RPMI7951 (cell line): ENCODE data around the gene GLB1L2. TPM values are rescaled to one million over a fixed set of nuclear protein-coding genes. Genes with fewer than 3 reads are reported as not detected.

Experiments used
- DNase-seq: peaks from one replicate; pipeline ENCODE4 v3.0.0-alpha.2; 2012; ENCODE audit warnings: low read depth
- total RNA-seq: library from RNA; depleted of rRNA; stranded (reverse); fragments of >200 nt; shearing (Covaris generic); gene quantifications from 2 replicates; pipeline ENCODE4 v1.2.3, GENCODE V29; 2014

The GLB1L2 gene
- total RNA-seq, 1 experiment from 2014 or later, result 0.24 TPM

DNA sequence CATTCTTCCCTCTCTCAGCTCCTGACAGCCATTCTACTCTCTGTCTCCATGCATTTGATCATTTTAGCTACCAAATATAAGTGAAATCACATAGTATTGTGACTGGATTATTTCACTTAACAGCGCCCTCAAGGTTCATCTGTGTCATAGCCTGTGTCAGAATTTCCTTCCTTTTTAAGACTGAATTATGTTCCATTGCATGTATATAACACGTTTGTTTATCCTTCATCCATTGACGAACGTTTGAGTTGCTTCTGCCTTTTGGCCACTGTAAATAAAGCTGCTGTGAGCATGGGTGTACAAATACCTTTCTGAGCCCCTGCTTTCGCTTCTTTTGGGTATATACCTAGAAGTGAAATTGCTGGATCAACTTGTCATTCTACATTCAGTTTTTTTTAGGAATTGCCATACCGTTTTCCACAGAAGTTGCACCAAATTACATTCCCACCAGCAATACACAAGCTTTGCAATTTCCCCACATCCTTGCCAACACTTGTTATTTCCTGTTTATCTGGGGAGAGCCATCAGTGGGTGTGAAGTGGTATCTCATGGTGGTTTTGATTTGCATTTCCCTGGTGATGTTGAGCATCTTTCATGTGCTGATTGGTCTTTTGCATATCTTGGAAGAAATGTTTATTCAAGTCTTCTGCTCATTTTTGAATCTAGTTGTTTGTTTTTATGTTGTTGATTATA lies 17.5 kb downstream of the GLB1L2 start:
- no peak for DNase-seq

DNA sequence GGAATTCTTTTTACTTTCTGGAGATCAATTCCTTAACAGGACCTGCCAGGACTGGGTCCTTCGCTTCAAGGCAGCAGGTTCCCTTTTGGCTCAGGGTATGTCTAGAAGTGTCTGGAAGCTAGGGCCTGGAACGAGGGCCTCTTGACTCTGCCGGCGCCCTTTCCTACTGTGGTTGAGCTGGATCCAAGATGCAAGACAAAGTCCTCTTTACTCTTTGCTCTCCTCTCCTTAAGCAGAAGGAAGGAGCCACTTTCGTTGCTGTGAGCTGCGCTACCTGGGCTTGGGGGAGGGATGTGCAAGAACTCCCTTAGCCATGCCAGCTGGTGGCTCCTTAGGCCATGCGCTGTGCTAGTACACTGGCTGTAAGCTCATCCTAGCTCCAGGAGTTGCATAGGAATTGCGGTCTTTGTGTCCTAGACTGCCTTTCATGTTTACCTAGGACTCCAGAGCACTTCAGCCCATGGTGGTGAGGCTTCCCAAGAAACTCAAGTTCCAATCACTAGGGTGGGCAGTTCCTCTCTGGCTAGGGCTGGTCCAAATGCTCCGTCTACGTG lies 18.1 kb downstream of the GLB1L2 start:
- DNase-seq, result no peak

DNA sequence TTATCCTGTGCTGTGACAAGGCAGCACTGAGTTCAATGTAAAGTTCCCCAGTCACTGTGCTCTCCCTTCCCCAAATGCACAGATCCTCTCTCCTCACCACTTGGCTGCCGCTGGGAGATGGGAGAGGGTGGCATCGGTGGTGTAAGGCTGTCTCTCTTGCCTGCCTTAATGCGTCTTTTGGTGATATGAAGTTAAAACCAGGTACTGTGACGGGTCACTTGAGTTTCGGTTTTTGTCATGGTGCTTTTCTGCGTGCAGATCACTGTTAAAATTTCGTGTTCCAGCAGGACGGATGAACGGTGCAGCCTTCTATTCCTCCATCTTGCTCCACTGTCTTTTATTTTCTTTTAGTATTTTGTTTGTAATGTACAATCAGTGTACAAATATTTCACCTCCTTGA lies 18.6 kb downstream of the GLB1L2 start:
- no peak for DNase-seq

DNA sequence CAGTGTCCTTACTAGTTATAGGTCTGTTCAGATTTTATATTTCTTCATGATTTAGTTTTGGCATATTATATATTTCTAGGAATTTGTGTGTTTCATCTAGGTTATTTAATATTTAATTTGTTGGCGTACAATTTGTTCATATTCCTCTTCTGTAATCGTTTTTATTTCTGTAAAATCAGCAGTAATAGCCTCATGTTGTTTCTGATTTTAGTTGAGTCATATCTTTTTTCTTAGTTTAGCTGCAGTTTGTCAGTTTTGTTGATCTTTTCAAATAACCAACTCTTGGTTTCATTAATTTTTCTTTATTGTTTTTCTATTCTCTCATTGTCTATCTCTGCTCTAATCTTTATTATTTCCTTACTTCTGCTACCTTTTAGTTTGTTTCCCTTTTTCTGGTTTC lies 20.3 kb downstream of the GLB1L2 start:
- DNase-seq, result no peak

DNA sequence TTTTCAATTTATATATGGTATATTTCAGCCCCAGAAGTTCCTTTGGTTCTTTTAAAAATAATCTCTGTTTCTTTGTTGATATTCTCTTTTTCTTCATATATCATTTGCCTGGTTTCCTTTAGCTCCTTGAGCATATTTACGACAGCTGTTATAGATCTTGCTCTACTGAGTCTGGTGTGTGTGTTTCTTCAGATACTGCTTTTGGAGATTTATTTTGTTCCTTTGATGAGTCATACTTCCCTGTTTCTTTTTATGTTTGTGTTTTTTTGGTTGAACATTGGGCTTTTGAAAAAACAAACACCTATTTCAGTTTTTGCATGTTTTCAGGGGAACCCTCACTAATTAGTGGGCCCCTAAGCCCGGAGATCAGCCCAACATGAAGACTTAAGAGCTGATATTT lies 23.3 kb downstream of the GLB1L2 start:
- DNase-seq, result no peak

DNA sequence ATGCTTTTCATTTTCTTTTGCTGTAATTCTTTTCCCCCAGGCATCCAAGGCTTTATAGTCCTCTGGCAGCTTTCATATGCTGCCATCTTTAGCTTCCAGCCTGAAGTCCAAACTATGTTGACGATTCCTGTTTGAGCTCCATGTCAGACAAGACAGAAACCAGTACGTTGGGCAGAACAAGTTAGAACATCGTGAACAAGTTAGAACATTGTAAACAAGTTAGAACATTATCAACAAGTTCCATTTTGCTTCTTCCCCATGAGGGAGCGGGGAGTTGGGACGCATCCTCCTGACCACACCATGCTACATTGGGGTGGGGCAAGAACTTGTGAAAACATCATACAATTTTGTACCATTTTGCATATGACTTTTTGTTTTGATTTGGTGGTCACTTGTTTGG lies 23.9 kb downstream of the GLB1L2 start:
- no peak for DNase-seq

DNA sequence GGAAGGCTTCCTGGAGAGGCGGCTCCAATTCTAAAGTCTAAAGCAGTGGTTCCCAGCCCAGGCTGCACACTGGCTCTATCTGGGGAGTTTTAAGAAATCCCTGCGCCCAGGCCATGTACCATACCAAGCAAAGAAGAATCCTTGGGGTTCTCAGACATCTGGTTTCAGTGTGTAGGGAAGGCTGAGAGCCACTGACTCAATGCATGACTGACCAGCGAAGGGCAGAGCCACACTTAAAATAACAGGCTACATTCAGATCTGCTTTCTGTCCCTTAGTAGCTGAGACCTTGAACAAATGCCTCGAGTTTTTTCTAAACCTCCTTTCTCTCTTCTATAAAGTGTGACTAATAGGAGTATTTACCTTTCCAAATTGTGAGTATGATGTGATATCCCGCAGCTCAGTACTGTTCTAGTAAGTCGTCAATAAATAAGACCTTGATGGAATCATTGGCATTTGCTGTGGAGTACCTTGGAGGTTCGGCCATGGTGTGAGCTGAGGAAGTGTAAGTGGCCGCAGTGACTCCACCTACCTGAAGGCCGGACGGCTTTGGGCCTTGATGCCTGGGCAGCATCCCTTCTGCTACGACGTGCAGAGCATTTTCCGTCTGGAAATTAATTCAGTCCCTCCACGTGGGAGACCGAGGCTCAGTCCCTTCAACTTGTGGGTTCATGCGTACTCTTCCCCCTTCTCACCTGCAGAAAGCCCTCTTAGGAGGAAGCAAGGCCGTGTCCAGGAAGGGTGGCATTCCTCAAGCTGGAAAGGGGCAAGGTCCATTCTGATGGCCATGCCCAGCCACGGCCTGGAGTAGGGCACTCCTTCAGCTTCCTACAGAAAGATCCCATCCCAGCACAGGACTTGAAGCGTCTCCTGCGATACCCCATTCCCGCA lies 25.1 kb downstream of the GLB1L2 start:
- DNase-seq, result no peak

DNA sequence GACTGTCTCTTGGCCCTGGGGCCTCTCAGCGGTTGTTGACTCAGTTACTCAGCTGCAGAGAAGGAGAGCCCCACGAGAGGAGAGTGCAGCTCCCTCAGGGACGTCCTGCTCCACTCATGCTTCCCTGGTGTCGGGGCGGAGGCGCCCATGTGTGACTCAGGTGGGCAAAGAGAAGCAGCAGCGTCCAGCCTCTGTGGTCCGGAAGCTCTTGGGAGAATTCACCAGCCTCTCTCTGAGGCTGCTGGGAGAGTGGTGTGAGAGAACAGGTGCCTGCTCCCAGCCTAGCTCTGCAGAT lies 25.7 kb downstream of the GLB1L2 start:
- no peak for DNase-seq

DNA sequence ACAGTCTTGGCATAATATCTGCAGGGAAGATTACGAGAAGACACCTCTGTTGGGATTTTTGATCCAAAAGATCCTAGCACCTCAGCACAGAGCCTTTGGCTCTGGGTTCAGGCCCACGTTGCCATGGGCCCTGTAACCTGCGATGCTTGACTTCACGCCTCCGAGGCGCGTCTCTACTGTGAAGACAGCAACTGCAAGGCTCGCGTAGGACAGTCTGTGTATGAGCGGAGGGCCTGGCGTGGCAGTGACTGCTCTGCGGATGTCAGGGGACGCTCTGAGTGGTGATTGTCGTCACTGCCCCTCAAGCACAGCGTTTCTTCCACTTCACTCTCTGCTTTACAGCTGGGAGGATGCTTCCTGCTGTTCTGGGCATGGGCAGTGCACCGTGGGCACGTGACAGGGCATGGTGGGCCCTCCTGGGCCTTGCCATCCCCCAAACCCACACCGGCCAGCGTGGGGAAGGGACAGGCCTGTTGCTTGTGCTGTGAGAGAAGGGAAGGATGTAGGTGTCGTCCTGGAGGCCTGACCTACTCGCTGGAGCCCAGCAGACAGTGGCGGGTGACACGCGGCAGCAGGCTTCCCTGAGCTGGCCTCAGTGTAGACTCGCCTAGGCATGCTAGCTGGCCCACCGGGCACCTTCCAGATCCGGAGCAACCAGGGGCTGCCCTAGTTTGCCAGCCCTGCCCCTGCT lies 26.5 kb downstream of the GLB1L2 start:
- DNase-seq, result no peak

DNA sequence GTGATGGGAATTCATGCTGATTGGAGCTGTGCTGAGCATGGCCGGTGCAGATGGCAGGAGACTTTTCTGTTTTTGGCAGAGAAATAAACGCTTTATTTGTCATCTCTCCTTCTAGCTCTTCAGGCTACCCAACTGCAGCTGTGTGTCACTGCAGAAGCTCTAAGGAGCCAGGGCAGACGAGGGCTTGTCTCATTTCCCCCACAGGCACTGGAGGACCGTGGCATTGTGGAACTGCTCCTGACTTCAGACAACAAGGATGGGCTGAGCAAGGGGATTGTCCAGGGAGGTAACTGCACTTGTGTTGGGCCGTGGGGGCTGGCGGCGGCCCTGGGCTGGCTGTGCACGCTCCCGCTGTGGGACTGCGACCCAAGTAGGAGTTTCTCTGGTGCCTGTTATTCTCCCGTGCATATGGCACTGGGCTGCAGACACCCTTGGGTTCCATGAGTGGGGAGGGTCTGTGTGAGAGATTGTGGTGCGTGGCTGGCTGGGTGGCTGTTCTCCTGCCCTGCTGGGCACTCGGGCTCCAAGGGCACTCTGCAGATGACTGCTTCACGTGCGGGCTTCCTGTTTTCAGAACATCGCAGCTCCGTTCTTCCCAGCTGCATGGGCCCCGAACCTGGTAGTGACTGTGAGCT lies 27.2 kb downstream of the GLB1L2 start:
- DNase-seq, result no peak

DNA sequence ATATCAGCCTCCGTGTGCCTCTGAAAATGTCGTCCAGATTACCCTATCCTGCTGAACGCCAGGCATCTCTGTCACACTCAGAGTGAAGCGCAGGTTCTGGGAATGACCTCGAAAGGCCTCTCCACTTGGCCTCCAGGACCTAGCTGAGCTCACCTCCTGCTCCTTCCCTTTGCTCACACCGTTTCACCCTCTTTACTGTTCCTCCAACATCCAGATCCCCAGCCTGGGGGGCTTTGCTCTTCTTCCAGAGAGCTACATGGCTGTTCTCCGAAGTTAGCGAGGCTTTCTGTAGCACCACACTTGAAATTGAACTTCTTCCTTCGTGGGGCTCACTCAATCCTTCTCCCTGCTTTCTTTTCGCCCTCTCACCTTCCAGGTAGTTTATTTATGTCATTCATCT lies 27.9 kb downstream of the GLB1L2 start:
- DNase-seq, result no peak

DNA sequence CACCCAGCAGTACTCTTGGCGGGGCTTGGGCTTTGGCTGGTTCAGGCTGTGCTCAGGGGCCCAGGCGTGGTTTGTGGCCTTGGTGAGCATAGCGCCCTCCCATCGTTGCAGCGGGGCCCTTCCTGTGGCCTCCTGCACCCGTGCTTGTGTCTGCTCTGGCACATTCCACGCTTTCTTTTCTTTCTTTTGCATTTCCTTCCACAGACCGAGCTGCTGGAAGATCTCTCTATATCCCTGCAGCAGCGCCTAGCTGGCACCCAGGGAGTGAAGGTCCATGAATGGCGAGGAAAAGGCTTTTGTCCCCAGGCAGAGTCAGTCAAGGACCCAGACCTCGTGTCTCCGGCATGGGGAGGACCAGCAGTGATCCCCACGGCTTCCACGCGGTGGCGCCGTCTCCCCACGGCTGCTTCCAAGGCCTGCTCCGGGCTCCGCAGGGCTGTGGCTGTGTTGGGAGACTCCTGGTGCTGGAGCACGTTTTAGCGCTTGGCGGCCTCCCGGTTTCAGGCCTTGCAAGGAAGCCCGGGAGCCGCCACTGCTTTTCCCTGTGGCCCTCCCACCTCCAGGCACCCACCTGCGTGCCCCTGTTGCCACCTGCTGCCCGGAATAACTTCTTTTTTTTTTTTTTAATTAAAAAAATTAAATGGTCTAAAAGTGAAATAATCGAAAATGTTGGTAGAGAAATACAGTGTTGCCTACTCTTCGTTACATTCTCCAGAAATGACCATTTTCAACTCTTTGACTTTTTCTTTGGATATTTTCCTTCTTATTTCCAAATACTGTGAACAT lies 28.5 kb downstream of the GLB1L2 start:
- peak; percentile 27 for DNase-seq

DNA sequence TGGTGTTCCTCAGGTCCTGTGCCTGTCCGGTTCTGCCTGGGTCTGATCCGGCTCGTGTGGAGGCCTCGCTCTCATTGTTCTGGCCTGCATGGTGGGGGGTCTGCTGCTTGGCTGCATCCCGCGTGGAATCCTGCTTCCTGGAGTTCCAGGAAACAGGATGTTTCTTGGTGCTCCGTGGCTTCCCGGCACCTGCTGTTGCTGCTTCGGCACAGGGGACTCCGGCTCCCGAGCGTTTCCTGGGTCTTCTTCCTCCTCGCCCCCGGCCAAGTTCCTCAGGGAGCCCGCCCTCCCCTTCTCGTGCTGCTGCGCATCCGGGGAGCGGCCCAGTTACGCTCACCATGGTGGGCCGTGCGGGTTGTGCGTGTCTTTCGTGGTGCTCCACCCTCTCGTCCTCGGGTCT lies 29.9 kb downstream of the GLB1L2 start:
- no peak for DNase-seq

DNA sequence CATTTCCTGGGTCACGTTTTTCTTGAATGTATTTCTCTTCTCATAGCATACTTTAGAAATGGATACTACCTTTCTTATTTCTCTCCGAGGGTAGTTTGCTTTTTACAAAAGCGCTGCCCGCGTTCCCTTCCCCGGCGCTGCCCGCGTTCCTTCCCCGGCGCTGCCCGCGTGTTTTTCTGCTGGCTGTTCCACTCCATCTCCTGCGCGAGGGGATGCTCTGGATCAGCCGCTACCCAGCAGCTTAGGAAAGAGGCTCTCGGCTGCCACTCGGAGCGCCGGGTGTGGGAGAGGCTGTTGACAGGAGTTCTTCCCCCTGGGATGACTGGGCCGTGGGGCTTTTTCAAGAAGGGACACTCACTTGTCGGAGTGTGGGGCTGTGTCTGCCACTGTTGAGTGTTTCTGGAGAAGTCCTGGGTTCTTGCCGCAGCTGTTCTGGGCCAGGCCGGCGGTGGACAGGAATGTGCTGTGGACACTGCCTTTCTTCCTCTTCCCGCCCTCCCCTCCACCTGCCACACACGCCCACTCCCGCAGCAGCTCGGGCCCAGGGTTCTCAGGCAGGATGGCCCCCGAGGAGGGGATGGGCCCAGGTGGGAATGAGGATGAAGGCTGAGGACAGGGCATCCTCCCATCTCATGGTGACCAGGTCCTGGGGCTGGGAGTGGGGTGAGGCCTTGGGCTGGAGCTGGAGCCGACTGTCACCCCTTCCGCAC lies 30.6 kb downstream of the GLB1L2 start:
- no peak for DNase-seq

DNA sequence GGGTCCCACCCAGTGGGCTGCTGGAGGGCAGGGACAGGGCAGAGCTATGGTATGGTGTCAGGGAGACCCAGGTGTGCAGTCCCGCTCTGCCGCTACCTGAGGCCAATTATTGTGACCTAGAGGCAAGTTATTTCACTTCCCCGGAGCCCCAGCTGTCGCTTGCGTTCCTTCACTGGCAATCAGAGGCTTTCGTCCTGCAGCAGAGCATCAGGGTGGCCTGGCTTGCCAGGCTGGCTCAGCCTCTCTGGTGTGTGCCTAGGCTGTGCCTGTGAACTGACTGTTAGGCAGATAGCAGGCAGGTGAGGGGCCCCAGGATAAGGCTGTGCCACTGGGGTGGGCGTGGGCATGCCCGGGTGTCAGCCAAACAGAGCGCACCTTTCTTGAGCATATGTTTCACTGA lies 31.4 kb downstream of the GLB1L2 start:
- DNase-seq, result no peak

DNA sequence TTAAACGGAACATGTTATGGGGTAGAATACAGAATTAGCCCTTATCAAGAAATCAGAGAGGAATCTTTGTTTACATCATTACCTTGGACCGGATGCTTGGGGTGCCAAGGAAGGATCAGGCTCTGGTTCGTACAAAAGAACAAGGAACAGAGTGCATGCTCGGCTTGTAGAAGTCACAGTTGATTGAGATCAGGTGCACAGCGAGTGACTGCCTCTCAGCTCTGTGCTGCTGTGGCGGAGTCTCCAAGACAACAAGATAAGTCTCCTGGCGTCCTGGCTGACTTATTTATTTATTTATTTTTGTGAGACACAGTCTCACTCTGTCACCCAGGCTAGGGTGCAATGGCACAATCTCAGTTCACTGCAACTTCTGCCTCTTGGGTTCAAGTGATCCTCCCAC lies 31.8 kb downstream of the GLB1L2 start:
- DNase-seq, result no peak

DNA sequence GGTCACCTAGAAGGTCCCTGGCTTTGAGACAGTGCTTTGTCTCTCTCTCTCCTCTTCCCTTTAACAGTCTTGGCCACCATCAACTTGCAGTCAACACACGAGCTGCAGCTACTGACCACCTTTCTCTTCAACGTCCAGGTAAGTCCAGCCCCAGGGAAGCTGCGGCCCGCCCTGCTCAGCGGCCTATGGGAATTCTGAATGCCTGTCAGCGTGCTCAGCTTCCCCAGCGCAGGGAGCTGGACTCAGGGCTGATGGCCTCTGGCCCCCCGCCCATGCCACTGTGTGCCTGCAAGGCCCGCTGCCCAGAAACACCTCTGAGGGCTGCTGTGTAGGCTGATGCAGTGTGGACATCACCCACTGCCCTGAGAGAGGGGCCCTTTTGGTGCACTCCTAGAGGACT lies 32.5 kb downstream of the GLB1L2 start:
- no peak for DNase-seq

DNA sequence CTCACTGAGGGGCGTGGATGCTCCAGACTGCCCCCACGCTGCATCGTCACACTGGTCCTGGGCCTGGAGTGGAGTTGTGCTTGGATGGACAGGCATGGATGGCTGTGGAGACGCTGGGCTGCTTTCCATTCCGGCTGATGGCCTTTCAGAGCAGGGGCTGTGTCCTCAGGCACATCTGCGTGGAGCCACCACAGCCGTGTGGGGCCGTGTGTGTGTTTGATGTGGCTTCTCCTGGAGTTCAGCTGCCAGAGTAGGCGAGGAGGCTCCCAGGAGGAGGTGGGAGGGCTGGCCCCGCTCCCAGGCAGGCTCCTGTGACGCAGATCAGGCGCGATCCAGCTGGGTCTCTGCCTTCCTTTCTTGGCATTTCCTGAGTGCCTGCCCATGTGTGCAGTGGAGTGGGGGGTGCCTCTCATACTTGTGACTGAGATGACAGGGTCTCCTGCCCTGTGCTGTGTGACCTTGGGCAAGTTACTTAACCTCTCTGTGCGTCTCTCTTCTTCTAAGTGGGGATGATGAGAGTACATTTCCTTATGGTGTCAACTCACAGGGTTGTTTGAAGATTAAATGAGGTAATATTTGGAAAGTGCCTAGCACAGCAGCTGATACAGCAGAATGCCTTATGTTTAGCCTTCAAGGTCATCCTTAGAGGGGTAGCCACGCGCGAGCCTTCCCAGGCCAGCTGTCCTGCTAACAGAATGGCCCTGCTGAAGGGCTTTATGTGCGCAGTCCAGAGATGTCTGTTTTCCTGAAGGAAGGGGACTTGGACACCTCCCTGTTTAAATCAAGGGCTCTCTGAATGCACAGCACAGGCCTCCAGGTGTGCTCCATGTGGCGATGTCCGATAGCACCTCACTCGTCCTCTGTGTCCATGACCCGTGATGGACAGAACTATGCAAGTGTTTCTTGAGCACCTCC lies 33.5 kb downstream of the GLB1L2 start:
- DNase-seq, result no peak

DNA sequence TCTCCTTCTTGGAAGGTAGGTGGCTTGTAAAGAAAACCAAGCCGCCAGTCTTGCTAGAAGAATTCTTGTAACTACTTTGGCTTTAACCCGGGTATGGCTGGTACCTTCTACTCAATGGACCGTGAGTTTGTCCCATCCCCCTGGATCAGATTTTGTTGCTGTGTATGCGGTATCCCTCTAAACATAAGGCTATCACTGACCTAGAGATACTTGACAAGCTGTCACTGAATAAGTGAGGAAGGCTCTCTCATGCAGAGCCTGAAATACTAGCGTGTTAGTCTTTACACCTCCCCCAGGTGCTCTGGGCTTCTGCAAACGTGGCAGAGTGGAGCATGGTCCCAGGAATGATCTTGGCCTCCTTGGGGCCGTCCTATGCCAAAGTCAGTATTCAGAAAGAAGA lies 34.5 kb downstream of the GLB1L2 start:
- no peak for DNase-seq

DNA sequence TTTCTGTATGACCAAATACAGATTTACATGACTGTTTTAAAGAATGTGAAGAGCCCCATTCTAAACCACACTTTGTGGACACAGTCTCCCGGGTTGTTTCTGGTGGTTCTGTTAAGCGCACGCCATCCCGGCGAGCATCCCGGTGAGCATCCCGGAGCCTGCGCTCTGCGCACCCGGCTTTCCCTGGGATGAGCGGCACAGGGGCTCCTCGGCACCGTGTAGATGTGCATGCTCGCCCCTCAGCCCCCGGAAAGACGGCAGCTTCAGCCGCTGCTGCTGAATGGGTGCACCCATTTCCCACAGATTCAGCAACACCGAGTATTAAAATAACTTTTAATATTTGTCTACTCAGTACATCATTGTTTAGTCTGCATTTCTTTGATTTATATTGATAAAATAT lies 36.0 kb downstream of the GLB1L2 start:
- no peak for DNase-seq
